Fibroblast of skin of right quadriceps (primary cell): ENCODE results near the gene SPATA20.

Experiments used
- DNase-seq: peaks from one replicate; pipeline ENCODE4 v3.0.0-alpha.2; 2013

SPATA20 gene

DNA sequence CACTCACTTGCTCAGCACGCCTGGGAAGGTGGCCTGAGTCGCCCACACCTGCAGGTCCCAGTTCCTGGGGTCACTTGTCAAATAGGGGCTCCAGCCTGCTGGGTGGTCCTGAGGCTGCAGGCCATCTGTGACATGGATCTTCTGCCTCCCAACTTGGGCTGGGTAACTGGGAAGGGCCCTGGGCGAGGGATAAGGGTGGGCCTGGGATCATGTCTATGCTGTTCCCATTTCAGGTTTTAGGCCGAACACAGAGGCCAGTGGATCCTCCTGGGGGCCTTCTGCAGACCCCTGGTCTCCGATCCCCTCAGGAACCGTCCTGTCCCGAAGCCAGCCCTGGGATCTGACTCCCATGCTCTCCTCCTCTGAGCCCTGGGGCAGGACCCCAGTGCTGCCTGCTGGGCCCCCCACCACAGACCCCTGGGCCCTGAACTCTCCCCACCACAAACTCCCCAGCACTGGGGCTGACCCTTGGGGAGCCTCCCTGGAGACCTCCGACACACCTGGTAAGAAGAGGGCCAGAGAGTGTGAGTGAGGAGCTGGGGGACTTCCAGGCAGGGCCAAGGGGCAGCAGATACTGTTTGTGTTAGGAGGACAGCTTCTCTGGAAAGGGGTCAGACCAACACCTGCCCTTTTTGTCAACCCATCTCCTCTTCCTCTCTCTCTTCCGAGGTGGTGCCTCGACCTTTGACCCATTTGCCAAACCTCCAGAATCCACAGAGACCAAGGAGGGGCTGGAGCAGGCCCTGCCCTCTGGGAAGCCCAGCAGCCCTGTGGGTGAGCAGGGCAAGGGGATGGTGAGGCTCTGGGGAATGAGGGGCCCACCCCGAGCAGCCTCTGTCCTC is 6.2 kb upstream of the SPATA20 start:
- no peak for DNase-seq

- no peak for DNase-seq
Observed at GRCh38 chr17:50541402-50541715, 5.6 kb upstream of the SPATA20 start.

DNA sequence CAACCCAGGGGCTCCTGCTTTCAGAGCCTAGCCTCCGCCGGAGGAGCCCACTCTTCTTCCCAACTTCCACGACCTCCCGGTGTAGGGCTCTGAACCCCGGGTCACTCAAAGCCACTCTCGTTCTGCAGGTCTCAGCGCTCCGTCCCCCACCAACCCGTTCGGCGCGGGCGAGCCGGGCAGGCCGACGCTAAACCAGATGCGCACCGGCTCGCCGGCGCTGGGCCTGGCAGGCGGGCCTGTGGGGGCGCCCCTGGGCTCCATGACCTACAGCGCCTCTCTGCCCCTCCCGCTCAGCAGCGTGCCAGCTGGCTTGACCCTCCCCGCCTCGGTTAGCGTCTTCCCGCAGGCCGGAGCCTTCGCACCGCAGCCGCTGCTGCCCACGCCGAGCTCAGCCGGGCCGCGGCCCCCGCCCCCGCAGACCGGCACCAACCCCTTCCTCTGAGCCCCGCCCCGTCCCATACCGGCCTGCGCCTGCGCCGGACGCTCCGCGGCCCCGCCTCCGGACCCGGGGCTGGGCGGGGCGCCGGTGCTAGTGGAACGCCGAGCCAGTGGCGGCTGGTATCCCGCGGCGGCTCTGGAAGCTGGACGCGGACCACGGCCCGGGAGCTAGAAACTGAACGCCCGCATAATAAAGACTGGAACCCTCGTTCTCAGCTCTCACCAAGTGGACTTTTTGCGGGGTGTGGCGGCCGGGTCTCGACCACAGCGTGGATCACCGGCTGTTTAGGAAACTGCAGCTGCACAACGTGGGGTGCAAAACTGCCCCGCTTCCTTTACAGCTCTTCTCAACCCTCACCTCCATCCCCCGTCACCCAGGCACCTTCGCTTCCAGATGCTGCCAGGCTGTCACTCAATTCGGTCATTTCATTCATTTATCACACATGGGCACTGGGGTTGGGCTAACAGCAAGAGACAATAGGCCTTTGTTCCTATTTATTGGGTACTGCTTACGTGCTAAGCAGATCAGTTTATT is 5.0 kb upstream of the SPATA20 start:
- peak; percentile 77 for DNase-seq

- no peak for DNase-seq
Observed at GRCh38 chr17:50542795-50543774, 3.9 kb upstream of the SPATA20 start.

GRCh38 chr17:50544516-50544915 is 2.5 kb upstream of the SPATA20 start:
- no peak for DNase-seq

DNA sequence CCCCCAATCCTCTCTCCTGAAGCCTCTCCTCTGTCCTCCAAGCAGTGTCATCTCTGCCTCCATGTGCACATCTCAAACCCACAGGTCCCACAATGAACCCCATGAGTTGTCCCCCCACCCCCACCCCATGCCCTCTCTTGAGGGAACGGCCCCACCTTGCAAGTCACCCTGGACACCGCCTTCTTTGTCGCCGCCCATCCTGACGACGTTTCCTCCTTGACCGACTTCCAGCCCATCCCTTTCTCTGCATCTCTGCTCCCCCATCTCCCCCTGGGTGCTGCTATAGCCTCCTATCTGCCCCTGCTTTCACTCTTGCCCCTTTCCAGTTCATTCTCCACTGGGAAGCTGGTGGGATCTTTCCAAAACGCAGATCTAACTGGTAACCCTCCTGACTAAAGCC is 1.7 kb upstream of the SPATA20 start:
- DNase-seq, result no peak

DNA sequence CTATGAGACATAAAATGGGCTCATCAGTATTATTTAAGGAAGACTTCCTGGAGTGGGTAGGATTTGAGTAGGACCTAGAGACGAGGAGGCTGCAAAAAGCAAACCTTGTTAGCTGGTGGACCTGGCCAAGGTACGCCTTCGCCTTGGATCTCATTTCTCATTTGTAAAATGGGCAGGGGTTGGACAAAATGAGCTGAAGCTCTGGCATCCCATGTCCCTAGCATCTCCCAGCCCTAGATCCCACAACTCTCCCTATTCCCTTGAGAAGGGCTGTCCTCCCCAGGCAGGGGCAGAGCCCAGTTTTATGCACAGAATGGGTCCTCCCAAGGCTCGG is 306 bp upstream of the SPATA20 start:
- DNase-seq, result no peak

- DNase-seq, result no peak
Observed at GRCh38 chr17:50547736-50548083, 736 bp downstream of the SPATA20 start.

DNA sequence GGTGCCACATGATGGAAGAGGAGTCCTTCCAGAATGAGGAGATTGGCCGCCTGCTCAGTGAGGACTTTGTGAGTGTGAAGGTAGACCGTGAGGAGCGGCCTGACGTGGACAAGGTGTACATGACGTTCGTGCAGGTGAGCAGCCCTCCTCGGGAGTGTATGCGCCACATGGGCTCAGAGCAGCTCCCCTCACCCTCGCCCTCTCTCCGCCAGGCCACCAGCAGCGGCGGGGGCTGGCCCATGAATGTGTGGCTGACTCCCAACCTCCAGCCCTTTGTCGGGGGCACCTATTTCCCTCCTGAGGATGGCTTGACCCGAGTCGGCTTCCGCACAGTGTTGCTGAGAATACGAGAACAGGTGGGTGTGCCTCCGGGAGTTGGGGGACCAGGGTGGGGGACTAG is 1.9 kb downstream of the SPATA20 start:
- no peak for DNase-seq

DNA sequence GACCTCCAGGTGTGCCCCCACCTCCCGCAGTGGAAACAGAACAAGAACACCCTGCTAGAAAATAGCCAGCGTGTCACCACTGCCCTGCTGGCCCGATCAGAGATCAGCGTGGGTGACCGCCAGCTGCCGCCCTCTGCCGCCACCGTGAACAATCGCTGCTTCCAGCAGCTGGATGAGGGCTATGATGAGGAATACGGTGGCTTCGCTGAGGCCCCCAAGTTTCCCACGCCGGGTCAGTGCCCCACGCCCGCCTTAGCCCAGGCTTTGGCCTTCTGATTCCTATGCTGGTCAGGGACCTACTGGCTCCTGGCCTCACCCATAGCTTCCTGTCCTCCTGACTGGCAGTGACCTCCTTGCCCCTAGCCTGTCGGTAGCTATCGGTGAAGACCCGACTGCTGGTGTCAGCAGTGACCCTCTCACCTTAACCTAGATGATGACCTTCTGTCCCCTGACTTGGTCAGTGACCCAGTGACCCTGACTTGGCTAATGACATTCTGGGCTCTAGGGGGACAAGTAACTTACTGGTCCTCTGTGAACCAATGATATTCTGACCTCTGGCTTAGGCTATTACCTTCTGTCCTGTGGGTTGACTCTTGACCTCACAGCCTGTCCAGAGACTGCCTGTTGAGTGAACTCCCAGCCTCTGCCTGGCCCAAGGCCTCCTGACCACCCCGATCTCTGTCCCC is 2.4 kb downstream of the SPATA20 start:
- DNase-seq, result no peak

GRCh38 chr17:50549969-50550368 is 3.0 kb downstream of the SPATA20 start:
- DNase-seq, result no peak

DNA sequence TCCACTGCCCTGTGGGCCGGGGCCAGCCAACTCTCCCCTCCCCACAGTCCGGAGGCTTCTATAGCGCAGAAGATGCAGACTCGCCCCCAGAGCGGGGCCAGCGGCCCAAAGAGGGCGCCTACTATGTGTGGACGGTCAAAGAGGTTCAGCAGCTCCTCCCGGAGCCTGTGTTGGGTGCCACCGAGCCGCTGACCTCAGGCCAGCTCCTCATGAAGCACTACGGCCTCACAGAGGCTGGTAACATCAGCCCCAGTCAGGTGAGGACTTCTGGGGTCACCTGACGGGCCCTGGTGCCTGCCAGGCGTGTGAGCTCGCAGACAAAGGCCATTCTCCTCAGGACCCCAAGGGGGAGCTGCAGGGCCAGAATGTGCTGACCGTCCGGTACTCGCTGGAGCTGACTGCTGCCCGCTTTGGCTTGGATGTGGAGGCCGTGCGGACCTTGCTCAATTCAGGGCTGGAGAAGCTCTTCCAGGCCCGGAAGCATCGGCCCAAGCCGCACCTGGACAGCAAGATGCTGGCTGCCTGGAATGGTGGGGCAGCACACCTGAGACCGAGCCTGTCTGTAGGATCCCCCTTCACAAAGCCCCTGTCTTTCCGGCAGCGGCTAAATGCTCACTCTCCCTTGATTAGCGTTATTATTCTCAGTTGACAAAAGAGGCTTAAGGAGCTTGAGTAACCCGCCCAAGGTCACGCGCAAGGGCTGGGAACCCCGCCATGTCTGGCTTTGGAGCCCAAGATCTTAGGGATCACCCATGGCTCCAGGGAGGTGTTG is 3.9 kb downstream of the SPATA20 start:
- peak; percentile 76 for DNase-seq

GRCh38 chr17:50551433-50551815 is 4.5 kb downstream of the SPATA20 start:
- no peak for DNase-seq

DNA sequence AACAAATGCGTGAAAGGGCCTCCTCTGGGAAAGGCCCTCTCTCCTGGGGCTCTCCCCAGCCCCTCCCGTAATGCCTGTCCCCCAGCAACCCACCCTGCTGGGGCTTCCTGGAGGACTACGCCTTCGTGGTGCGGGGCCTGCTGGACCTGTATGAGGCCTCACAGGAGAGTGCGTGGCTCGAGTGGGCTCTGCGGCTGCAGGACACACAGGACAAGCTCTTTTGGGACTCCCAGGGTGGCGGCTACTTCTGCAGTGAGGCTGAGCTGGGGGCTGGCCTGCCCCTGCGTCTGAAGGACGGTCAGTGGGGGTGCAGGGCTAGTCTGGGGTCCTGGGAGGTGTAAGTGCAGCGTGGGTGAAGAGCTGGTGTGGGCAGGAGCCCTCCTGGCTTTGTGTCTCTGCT is 4.9 kb downstream of the SPATA20 start:
- no peak for DNase-seq

DNA sequence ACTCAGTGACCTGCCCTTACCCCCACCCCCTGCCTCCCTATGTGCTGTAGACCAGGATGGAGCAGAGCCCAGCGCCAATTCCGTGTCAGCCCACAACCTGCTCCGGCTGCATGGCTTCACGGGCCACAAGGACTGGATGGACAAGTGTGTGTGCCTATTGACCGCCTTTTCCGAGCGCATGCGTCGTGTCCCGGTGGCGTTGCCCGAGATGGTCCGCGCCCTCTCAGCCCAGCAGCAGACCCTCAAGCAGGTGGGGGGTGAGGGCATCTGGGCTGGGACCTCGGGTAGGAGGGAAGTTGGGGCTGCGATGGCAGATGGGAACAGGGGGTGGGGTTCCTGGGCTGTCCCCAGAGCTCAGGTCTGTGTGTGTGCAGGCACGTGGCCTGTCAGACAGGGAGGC is 7.2 kb downstream of the SPATA20 start:
- no peak for DNase-seq

- no peak for DNase-seq
Observed at GRCh38 chr17:50556803-50557202, 9.8 kb downstream of the SPATA20 start.

DNA sequence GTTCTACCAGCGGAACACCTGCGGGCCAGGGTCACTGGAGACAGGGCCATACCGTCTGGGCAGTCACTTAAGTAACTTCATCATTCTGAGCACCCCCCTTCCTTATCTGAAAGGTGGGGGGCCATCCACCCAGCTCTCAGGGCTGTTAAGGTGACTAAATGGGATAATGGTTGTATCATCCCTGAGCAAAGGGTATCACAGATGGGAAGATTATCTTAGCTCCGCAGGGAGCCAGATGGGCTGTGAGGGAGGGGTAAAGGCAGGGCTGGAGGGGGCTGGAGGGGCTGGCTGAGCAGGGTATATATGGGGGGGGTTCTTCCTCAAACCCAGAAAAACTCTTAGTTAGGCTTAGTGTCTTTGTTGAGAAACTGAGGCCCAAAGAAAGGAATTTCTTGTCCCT is 10.7 kb downstream of the SPATA20 start:
- DNase-seq, result no peak

- no peak for DNase-seq
Observed at GRCh38 chr17:50558091-50558490, 11.1 kb downstream of the SPATA20 start.

GRCh38 chr17:50558581-50558940 is 11.6 kb downstream of the SPATA20 start:
- DNase-seq, result no peak

DNA sequence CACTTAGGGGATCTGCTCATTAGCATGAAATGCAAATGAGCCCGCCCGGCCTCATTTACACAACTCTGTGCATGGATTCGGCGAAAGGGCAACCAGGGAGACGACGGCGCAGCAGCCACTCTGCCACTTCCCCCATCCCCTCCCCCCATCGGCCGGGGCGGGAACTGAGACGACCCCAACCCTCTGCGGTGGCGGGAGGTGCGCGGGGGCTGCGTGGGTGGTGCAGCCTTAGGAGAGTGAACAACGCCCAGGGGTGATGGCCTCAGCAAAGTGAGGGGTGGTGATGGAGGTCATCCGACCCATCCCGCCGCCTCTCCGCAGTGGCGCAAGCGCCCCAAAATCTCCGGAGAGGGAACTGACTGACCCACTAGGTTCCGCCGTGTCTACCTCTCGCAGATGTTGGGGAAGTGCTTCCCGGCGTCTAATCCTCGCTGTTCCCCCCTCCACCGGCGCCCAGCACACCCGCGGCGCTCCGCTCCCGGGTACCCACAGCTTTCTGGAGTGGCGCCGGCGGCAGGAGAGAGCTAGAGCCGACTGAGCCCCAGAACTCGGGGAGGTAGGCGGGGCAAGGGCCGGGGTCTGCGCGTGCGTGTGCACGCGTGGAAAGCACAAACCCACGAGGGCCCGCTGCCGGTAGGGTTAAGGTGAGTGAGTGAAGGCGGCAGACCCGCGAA is 12.1 kb downstream of the SPATA20 start:
- no peak for DNase-seq

DNA sequence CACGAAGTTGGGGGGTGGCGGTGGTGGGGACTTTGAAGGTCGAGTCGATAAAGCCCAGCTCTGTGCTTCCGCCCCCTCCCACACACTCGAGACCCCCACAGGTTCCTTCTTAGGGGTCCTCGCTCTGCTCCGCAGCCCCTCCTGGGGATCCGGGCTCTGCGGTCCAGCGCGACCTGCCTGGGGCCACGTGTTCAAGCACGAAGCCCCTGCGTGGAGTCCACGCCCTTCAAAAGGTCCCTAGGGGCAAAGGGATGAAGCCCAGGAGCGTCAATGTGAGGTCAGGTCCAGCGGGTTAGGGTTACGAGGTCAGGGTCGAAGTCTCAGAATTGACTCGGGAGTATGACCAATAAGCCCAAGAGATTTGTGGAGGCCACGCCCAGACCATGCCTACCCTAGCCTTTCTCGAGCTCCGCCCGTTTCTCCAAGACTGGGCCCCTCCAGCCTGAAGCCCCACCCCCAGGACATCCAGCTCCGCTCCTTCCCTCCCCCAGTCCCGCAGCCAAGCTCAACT is 12.8 kb downstream of the SPATA20 start:
- DNase-seq, result peak; percentile 48
